Subcutaneous abdominal adipose tissue (tissue), 5 donors: ENCODE data around the gene ZBTB47.

Source experiments
- H3K27ac ChIP-seq: one replicate; pipeline ENCODE4 v1.7.0; 2013; ENCODE audit warnings: low read depth, mild to moderate bottlenecking, inconsistent platforms, low read length, moderate library complexity
- H3K27me3 ChIP-seq, 5 donors: one replicate each; pipeline ENCODE4 v1.7.0; 2013; ENCODE audit warnings: low read length in 5 of 5, inconsistent platforms in 1 of 5; ENCODE audit not compliant: control insufficient read depth in 5 of 5, insufficient read depth in 4 of 5
- H3K36me3 ChIP-seq, 5 donors: one replicate each; pipeline ENCODE4 v1.7.0; 2013; ENCODE audit warnings: low read length in 5 of 5; ENCODE audit not compliant: control insufficient read depth in 5 of 5, insufficient read depth in 5 of 5
- H3K4me1 ChIP-seq, 5 donors: one replicate each; pipeline ENCODE4 v1.7.0; 2013; ENCODE audit warnings: low read length in 5 of 5, mild to moderate bottlenecking in 3 of 5, moderate library complexity in 1 of 5; ENCODE audit not compliant: control insufficient read depth in 5 of 5, insufficient read depth in 5 of 5
- H3K4me3 ChIP-seq, 5 donors: one replicate each; pipeline ENCODE4 v1.7.0; 2013; ENCODE audit warnings: low read length in 5 of 5, low read depth in 1 of 5
- H3K9ac ChIP-seq, 5 donors: one replicate each; pipeline ENCODE4 v1.7.0; 2013; ENCODE audit warnings: low read length in 5 of 5, mild to moderate bottlenecking in 4 of 5, moderate library complexity in 3 of 5
- H3K9me3 ChIP-seq, 5 donors: one replicate each; pipeline ENCODE4 v1.7.0; 2013; ENCODE audit warnings: low read length in 5 of 5; ENCODE audit not compliant: control insufficient read depth in 5 of 5
- donor health status: healthy.
- donor health status: healthy.
- donor health status: healthy.
- donor health status: healthy.
- donor health status: healthy.

The ZBTB47 gene

GRCh38 chr3:42703695-42704025 lies 50.2 kb downstream of the ZBTB47 start:
- Histone ChIP-seq H3K4me3 (no peak overlapping the region), H3K4me1 (no peaks in the 10 kb centered on the region), H3K36me3 (no peaks in the 10 kb centered on the region), H3K9ac (no peak overlapping the region), H3K27me3 (peaks cover 0 to 12% (median 3%) of the 10 kb centered on the region in 5 donors), H3K9me3 (no peaks in the 10 kb centered on the region), H3K27ac (no peak overlapping the region)

- no peaks in the 10 kb centered on the region for H3K36me3 ChIP-seq
- peaks cover 0 to 12% (median 3%) of the 10 kb centered on the region in 5 donors for H3K27me3 ChIP-seq
- H3K9me3 ChIP-seq: no peaks in the 10 kb centered on the region
- no peaks in the 10 kb centered on the region for H3K4me1 ChIP-seq
- H3K4me3 ChIP-seq: no peak overlapping the region
- no peak overlapping the region for H3K9ac ChIP-seq
- no peak overlapping the region for H3K27ac ChIP-seq
These were observed 50.8 kb downstream of the ZBTB47 start for GRCh38 chr3:42704136-42704841.

- Histone ChIP-seq H3K4me3 (no peak overlapping the region), H3K9me3 (no peaks in the 10 kb centered on the region), H3K27me3 (peaks cover 0 to 12% (median 3%) of the 10 kb centered on the region in 5 donors), H3K4me1 (no peaks in the 10 kb centered on the region), H3K36me3 (no peaks in the 10 kb centered on the region), H3K27ac (no peak overlapping the region), H3K9ac (no peak overlapping the region)
These were observed 51.7 kb downstream of the ZBTB47 start for GRCh38 chr3:42705058-42705767.

GRCh38 chr3:42705962-42706585 lies 52.6 kb downstream of the ZBTB47 start:
- H3K27me3 ChIP-seq: peaks cover 0 to 12% (median 3%) of the 10 kb centered on the region in 5 donors
- no peaks in the 10 kb centered on the region for H3K4me1 ChIP-seq
- H3K4me3 ChIP-seq: no peak overlapping the region
- no peaks in the 10 kb centered on the region for H3K36me3 ChIP-seq
- H3K27ac ChIP-seq: no peak overlapping the region
- H3K9ac ChIP-seq: no peak overlapping the region
- no peaks in the 10 kb centered on the region for H3K9me3 ChIP-seq

- H3K9me3 ChIP-seq: no peaks in the 10 kb centered on the region
- no peak overlapping the region for H3K9ac ChIP-seq
- H3K4me3 ChIP-seq: no peak overlapping the region
- no peaks in the 10 kb centered on the region for H3K36me3 ChIP-seq
- H3K4me1 ChIP-seq: no peaks in the 10 kb centered on the region
- H3K27me3 ChIP-seq: peaks cover 0 to 11% (median 0%) of the 10 kb centered on the region in 5 donors
- no peak overlapping the region for H3K27ac ChIP-seq
These were observed 53.5 kb downstream of the ZBTB47 start for GRCh38 chr3:42706721-42707619.

GRCh38 chr3:42707620-42708355 lies 54.3 kb downstream of the ZBTB47 start:
- H3K9me3 ChIP-seq: no peaks in the 10 kb centered on the region
- H3K36me3 ChIP-seq: no peaks in the 10 kb centered on the region
- no peak overlapping the region for H3K9ac ChIP-seq
- H3K27ac ChIP-seq: no peak overlapping the region
- peaks cover 0 to 8% (median 0%) of the 10 kb centered on the region in 5 donors for H3K27me3 ChIP-seq
- H3K4me3 ChIP-seq: no peak overlapping the region
- no peaks in the 10 kb centered on the region for H3K4me1 ChIP-seq

GRCh38 chr3:42708611-42709151 lies 55.2 kb downstream of the ZBTB47 start:
- H3K27ac ChIP-seq: no peak overlapping the region
- peaks cover 0 to 4% (median 0%) of the 10 kb centered on the region in 5 donors for H3K27me3 ChIP-seq
- no peak overlapping the region for H3K4me3 ChIP-seq

GRCh38 chr3:42709621-42710020 lies 56.1 kb downstream of the ZBTB47 start:
- Histone ChIP-seq H3K27ac (no peak overlapping the region), H3K27me3 (peaks cover 0 to 4% (median 0%) of the 10 kb centered on the region in 5 donors), H3K36me3 (no peaks in the 10 kb centered on the region), H3K4me3 (no peak overlapping the region), H3K4me1 (no peaks in the 10 kb centered on the region), H3K9me3 (no peaks in the 10 kb centered on the region), H3K9ac (no peak overlapping the region)

More at GRCh38 chr3:42708611-42709151, 55.2 kb downstream of the ZBTB47 start:
- Histone ChIP-seq H3K4me1 (no peaks in the 10 kb centered on the region), H3K9me3 (no peaks in the 10 kb centered on the region), H3K9ac (no peak overlapping the region), H3K36me3 (no peaks in the 10 kb centered on the region)
